MM.1S (cell line): Measurements from ENCODE around the gene GLIPR2.

Source experiments
- EZH2 ChIP-seq: fragments of 300-600 bp; sonication (generic); optimal IDR thresholded peaks from 2 replicates; pipeline ENCODE3; 2017; ENCODE audit warnings: low read depth, mild to moderate bottlenecking, antibody characterized with exemption, low read length, mixed read lengths
- EZH2phosphoT487 ChIP-seq: fragments of 300-600 bp; sonication (generic); IDR thresholded peaks from 2 replicates; pipeline ENCODE4 v1.6.1; 2018; ENCODE audit warnings: antibody characterized with exemption, low read length
- TF ChIP-seq, protein P1 (sequence below): fragments of 300-600 bp; sonication (generic); IDR thresholded peaks from 2 replicates; pipeline ENCODE4 v1.5.1; 2016; ENCODE audit warnings: antibody characterized with exemption, low read length, mixed read lengths

DNA sequence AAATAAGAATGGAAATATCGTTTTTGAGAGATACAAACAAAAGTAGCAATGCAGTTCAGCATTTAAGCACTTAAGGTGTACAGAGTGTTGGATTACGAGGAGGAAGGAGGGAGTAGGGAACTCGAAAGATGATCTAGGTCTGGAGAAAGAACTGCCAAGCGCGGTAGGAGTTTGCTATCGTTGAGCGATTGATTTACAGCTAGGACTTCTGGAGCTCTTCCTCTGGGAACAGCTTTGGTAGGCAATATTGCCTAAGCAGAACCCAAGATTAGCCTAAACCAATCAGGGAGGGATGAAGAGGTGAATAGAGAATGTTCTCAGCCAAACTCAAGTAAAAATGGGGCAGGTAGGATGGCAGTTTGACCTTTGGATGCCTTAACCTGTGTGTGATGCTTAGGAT lies 55.2 kb downstream of the GLIPR2 start:
- TF ChIP-seq, protein P1, sequence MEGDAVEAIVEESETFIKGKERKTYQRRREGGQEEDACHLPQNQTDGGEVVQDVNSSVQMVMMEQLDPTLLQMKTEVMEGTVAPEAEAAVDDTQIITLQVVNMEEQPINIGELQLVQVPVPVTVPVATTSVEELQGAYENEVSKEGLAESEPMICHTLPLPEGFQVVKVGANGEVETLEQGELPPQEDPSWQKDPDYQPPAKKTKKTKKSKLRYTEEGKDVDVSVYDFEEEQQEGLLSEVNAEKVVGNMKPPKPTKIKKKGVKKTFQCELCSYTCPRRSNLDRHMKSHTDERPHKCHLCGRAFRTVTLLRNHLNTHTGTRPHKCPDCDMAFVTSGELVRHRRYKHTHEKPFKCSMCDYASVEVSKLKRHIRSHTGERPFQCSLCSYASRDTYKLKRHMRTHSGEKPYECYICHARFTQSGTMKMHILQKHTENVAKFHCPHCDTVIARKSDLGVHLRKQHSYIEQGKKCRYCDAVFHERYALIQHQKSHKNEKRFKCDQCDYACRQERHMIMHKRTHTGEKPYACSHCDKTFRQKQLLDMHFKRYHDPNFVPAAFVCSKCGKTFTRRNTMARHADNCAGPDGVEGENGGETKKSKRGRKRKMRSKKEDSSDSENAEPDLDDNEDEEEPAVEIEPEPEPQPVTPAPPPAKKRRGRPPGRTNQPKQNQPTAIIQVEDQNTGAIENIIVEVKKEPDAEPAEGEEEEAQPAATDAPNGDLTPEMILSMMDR: no peak
- TF ChIP-seq EZH2 (no peak), EZH2phosphoT487 (no peak)
